Kidney (tissue), 14 donors: Measurements from ENCODE around the gene RDH14. TPM values are rescaled to one million over a fixed set of nuclear protein-coding genes. Genes with fewer than 3 reads are reported as not detected.
A peak's percentile ranks its signal among the peaks of the same experiment; 100 is the strongest.

Experiments used
- DNase-seq, 5 donors: peaks; one replicate each; pipeline ENCODE4 v3.0.0-alpha.2; 2013 to 2020
- FAIRE-seq: peaks from 2 replicates; lab custom pipeline; 2012; peaks lifted over from hg19 to GRCh38; lab: Jason Lieb, UNC
- H3K27ac ChIP-seq, 2 donors: one replicate each; pipeline ENCODE4 v1.7.0; 2013; ENCODE audit warnings: low read depth in 2 of 2, low read length in 2 of 2, inconsistent platforms in 1 of 2
- H3K27me3 ChIP-seq: one replicate; pipeline ENCODE4 v1.7.1; 2013; ENCODE audit warnings: low read length, inconsistent platforms; ENCODE audit not compliant: control insufficient read depth, insufficient read depth
- H3K36me3 ChIP-seq, 3 donors: one replicate each; pipeline versions ENCODE4 v1.7.0 to v1.7.1; 2013; ENCODE audit warnings: low read length in 3 of 3, control low read depth in 1 of 3, inconsistent platforms in 1 of 3; ENCODE audit not compliant: insufficient read depth in 3 of 3, control insufficient read depth in 2 of 3
- H3K4me1 ChIP-seq, 3 donors: one replicate each; pipeline versions ENCODE4 v1.7.0 to v1.7.1; 2013; ENCODE audit warnings: low read length in 3 of 3, inconsistent platforms in 1 of 3, low read depth in 1 of 3; ENCODE audit not compliant: control insufficient read depth in 2 of 3, insufficient read depth in 2 of 3
- H3K4me3 ChIP-seq, 3 donors: one replicate each; pipeline versions ENCODE4 v1.7.0 to v1.8.1; 2013; ENCODE audit warnings: low read length in 3 of 3, control low read depth in 1 of 3, inconsistent platforms in 1 of 3
- H3K9ac ChIP-seq, 3 donors: one replicate each; pipeline versions ENCODE4 v1.7.0 to v1.7.1; 2013; ENCODE audit warnings: low read length in 3 of 3, control low read depth in 1 of 3, inconsistent platforms in 1 of 3
- H3K9me3 ChIP-seq, 3 donors: one replicate each; pipeline versions ENCODE4 v1.7.0 to v1.7.1; 2013; ENCODE audit warnings: low read length in 3 of 3, control low read depth in 1 of 3, inconsistent platforms in 1 of 3; ENCODE audit not compliant: control insufficient read depth in 2 of 3, insufficient read depth in 1 of 3
- intact Hi-C: fragments of 100-400 bp; cut with DNase I; formaldehyde crosslinking; loops from one replicate; pipeline ENCODE4 v1.11.1; 2022
- polyA plus RNA-seq: library from polyadenylated mRNA; stranded (reverse); fragments of 350-450 nt; fragmentation: Illumina TruSeq; extraction: RNeasy Lipid Tissue Mini Kit (QIAGEN cat#74804); gene quantifications from one replicate; pipeline ENCODE4 v1.2.3, GENCODE V29; 2014; ENCODE audit warnings: low read depth, low replicate concordance; ENCODE audit not compliant: insufficient read depth
- total RNA-seq: library from RNA; stranded (reverse); fragmentation: NEBNext Ultra II Directional; extraction: Animal tissue kit (Norgen Biotek cat#: 25700); gene quantifications from one replicate; pipeline ENCODE4 v1.2.1, GENCODE V29; 2021
- TF ChIP-seq, protein P1 (sequence below): IDR thresholded peaks from 3 replicates; pipeline ENCODE4 v1.5.1; 2012; ENCODE audit warnings: mild to moderate bottlenecking, moderate library complexity, borderline replicate concordance; ENCODE audit not compliant: insufficient read depth; ENCODE audit errors: extremely low read depth
- donor health status: control.
- donor health status: control.
- donor health status: control.
- donor health status: control.
- donor health status: control.
- donor health status: DM: yes; HTN: yes; CAD: no.
- donor health status: Normal renal cell carcinoma (clear cell type).

Gene RDH14
- total and polyA plus RNA-seq, 2 donors from 2014 or later: 22.1 to 31.6 TPM

DNA sequence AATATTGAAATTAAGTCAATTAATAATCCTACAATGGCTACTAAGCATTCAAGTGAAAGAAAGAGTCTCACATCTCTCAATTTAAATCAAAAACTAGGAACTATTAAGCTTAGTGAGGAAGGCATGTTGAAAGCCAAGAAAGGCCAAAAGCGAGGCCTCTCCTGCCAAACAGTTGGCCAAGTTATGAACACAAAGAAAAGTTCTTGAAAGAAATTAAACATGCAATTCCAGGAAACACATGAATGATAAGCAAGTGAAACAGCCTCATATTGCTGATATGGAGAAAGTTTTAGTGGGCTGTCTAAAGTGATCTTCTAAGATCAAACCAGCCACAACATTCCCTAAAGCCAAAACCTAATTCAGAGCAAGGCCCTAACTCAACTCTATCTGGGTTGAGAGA lies 11.8 kb downstream of the RDH14 start:
- H3K4me1 ChIP-seq: no peaks in the 10 kb centered on the region
- intact Hi-C loops: no loop called here
- no peaks in the 10 kb centered on the region for H3K36me3 ChIP-seq
- no peak overlapping the region for H3K9ac ChIP-seq
- FAIRE-seq (no peak), DNase-seq (no peak)
- H3K27me3 ChIP-seq: no peaks in the 10 kb centered on the region
- no peaks in the 10 kb centered on the region for H3K9me3 ChIP-seq
- no peak overlapping the region for H3K27ac ChIP-seq
- TF ChIP-seq, protein P1, sequence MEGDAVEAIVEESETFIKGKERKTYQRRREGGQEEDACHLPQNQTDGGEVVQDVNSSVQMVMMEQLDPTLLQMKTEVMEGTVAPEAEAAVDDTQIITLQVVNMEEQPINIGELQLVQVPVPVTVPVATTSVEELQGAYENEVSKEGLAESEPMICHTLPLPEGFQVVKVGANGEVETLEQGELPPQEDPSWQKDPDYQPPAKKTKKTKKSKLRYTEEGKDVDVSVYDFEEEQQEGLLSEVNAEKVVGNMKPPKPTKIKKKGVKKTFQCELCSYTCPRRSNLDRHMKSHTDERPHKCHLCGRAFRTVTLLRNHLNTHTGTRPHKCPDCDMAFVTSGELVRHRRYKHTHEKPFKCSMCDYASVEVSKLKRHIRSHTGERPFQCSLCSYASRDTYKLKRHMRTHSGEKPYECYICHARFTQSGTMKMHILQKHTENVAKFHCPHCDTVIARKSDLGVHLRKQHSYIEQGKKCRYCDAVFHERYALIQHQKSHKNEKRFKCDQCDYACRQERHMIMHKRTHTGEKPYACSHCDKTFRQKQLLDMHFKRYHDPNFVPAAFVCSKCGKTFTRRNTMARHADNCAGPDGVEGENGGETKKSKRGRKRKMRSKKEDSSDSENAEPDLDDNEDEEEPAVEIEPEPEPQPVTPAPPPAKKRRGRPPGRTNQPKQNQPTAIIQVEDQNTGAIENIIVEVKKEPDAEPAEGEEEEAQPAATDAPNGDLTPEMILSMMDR: no peak
- H3K4me3 ChIP-seq: no peak overlapping the region

DNA sequence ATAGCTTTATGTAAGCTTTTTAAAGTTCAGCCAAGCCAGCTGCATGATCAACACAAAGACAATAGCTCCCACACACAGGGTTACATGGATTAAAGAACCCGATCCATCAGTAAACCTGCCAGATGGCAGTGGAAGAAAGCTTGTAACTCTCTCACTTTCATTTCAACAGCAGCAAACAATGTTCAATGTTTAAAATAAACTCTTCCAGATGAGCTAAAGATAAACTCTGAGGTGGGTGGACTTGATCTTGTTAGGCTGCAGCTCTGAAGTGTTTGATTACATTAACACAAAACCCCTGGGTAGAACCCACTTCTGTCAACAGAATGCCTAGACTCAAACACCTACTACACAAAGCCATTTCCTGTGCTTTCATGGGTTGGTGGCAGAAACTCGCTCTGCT lies 13.9 kb downstream of the RDH14 start:
- no peak overlapping the region for H3K4me3 ChIP-seq
- H3K9me3 ChIP-seq: no peaks in the 10 kb centered on the region
- TF ChIP-seq, protein P1: no peak
- no peaks in the 10 kb centered on the region for H3K4me1 ChIP-seq
- no peak overlapping the region for H3K27ac ChIP-seq
- intact Hi-C loops: no loop called here
- no peak overlapping the region for H3K9ac ChIP-seq
- H3K36me3 ChIP-seq: no peaks in the 10 kb centered on the region
- no peaks in the 10 kb centered on the region for H3K27me3 ChIP-seq
- DNase-seq: peak in 2 of 5 donors; percentile 21 to 27
- FAIRE-seq: no peak

GRCh38 chr2:18545384-18545783 lies 15.1 kb downstream of the RDH14 start:
- no peak for DNase-seq
- H3K27ac ChIP-seq: no peak overlapping the region
- FAIRE-seq: no peak
- TF ChIP-seq, protein P1: no peak
- H3K9ac ChIP-seq: no peak overlapping the region
- no peak overlapping the region for H3K4me3 ChIP-seq
- H3K27me3 ChIP-seq: no peaks in the 10 kb centered on the region
- H3K9me3 ChIP-seq: no peaks in the 10 kb centered on the region
- no peaks in the 10 kb centered on the region for H3K4me1 ChIP-seq
- no peaks in the 10 kb centered on the region for H3K36me3 ChIP-seq
- intact Hi-C loops: no loop called here

GRCh38 chr2:18544171-18544570 lies 16.3 kb downstream of the RDH14 start:
- H3K36me3 ChIP-seq: no peaks in the 10 kb centered on the region
- no peaks in the 10 kb centered on the region for H3K4me1 ChIP-seq
- H3K9me3 ChIP-seq: no peaks in the 10 kb centered on the region
- no peak overlapping the region for H3K27ac ChIP-seq
- H3K9ac ChIP-seq: no peak overlapping the region
- TF ChIP-seq, protein P1: no peak
- H3K27me3 ChIP-seq: no peaks in the 10 kb centered on the region
- FAIRE-seq (no peak), DNase-seq (no peak)
- intact Hi-C loops: no loop called here
- no peak overlapping the region for H3K4me3 ChIP-seq
